IMR-90 (cell line): Measurements from ENCODE around the gene CAPN8. TPM values are rescaled to one million over a fixed set of nuclear protein-coding genes. Genes with fewer than 3 reads are reported as not detected.

Experiments
- ATAC-seq: fragments of 200-7000 bp; cut with Tn5 transposase; 2 replicates; pipeline ENCODE4 v1.9.1; 2020; ENCODE audit warnings: low read depth, mild to moderate bottlenecking, moderate library complexity
- BruUV-seq: library from RNA; stranded (reverse); fragments of 400-500 nt; replicated peaks from 2 replicates; lab custom pipeline; 2021; lab: Mats Ljungman, UMichigan
- CTCF ChIA-PET: fragments of 300-600 bp; formaldehyde crosslinking; extraction: SDS; loops from one replicate; lab custom pipeline; 2021; ENCODE audit warnings: antibody characterized with exemption; lab: Yijun Ruan, JAX
- POLR2A ChIA-PET: fragments of 300-600 bp; sonication (Branson Sonifier 250); formaldehyde crosslinking; loops from one replicate; lab custom pipeline; 2022; ENCODE audit warnings: antibody characterized with exemption; ENCODE audit not compliant: unreplicated experiment; lab: Charles Lee
- DNase-seq: peaks from one replicate; pipeline ENCODE4 v3.0.0; 2013
- H2AFZ ChIP-seq: replicated peaks from 2 replicates; pipeline ENCODE3; 2013; ENCODE audit warnings: low read length, mild to moderate bottlenecking; ENCODE audit not compliant: poor library complexity
- H2AK5ac ChIP-seq: 2 replicates; pipeline ENCODE4 v1.6.1; 2013; ENCODE audit warnings: low read depth, low read length, inconsistent platforms
- H2AK9ac ChIP-seq: replicated peaks from 2 replicates; pipeline ENCODE3; 2013; ENCODE audit warnings: mild to moderate bottlenecking, low read depth, low read length, moderate library complexity; ENCODE audit not compliant: poor library complexity
- H2BK120ac ChIP-seq: 2 replicates; pipeline ENCODE4 v1.6.1; 2013; ENCODE audit warnings: low read depth, low read length, inconsistent platforms
- H2BK15ac ChIP-seq: 3 replicates; pipeline ENCODE4 v1.6.1; 2013; ENCODE audit warnings: low read depth, low read length, inconsistent platforms
- H2BK20ac ChIP-seq: 2 replicates; pipeline ENCODE4 v1.6.1; 2013; ENCODE audit warnings: low read depth, mild to moderate bottlenecking, inconsistent platforms, low read length, moderate library complexity
- H2BK5ac ChIP-seq: 2 replicates; pipeline ENCODE4 v1.6.1; 2013; ENCODE audit warnings: mild to moderate bottlenecking, low read depth, low read length, inconsistent platforms; ENCODE audit not compliant: poor library complexity, severe bottlenecking
- H3K14ac ChIP-seq: replicated peaks from 2 replicates; pipeline ENCODE4 v1.6.1; 2013; ENCODE audit warnings: low read depth, low read length, inconsistent platforms
- H3K18ac ChIP-seq: 2 replicates; pipeline ENCODE4 v1.6.1; 2013; ENCODE audit warnings: low read depth, low read length, control low read depth
- H3K23ac ChIP-seq: 2 replicates; pipeline ENCODE4 v1.6.1; 2013; ENCODE audit warnings: low read depth, low read length, inconsistent platforms
- H3K27ac ChIP-seq: 2 replicates; pipeline ENCODE4 v1.5.1; 2013; ENCODE audit warnings: mild to moderate bottlenecking, control low read depth, low read length; ENCODE audit not compliant: insufficient read depth
- H3K27me3 ChIP-seq: 2 replicates; pipeline ENCODE4 v1.6.1; 2013; ENCODE audit warnings: low read length; ENCODE audit not compliant: control insufficient read depth, insufficient read depth
- H3K36me3 ChIP-seq: 2 replicates; pipeline ENCODE4 v1.6.1; 2013; ENCODE audit warnings: low read length, mixed read lengths; ENCODE audit not compliant: control insufficient read depth, insufficient read depth
- H3K4ac ChIP-seq: 2 replicates; pipeline ENCODE4 v1.6.1; 2013; ENCODE audit warnings: low read depth, low read length, inconsistent platforms
- H3K4me1 ChIP-seq: 2 replicates; pipeline ENCODE4 v1.6.1; 2013; ENCODE audit warnings: low read length, mixed read lengths; ENCODE audit not compliant: control insufficient read depth, insufficient read depth
- H3K4me2 ChIP-seq: 2 replicates; pipeline ENCODE4 v1.6.1; 2013; ENCODE audit warnings: low read depth, mild to moderate bottlenecking, control low read depth, low read length, moderate library complexity
- H3K4me3 ChIP-seq: 2 replicates; pipeline ENCODE4 v1.5.1; 2013; ENCODE audit warnings: low read depth, mild to moderate bottlenecking, control low read depth, low read length, moderate library complexity; ENCODE audit not compliant: insufficient read depth
- H3K56ac ChIP-seq: 2 replicates; pipeline ENCODE4 v1.6.1; 2013; ENCODE audit warnings: low read length, inconsistent platforms; ENCODE audit not compliant: insufficient read depth; ENCODE audit errors: extremely low read depth
- H3K79me1 ChIP-seq, 2 experiments: 2 replicates each; pipeline ENCODE4 v1.6.1; 2013; ENCODE audit warnings: low read length in 2 of 2, inconsistent platforms in 1 of 2, low read depth in 1 of 2
- H3K9ac ChIP-seq: 2 replicates; pipeline ENCODE4 v1.6.1; 2013; ENCODE audit warnings: low read depth, low read length, control low read depth
- H3K9me1 ChIP-seq: 2 replicates; pipeline ENCODE4 v1.6.1; 2013; ENCODE audit warnings: low read length, inconsistent platforms; ENCODE audit not compliant: insufficient read depth
- H3K9me3 ChIP-seq: 2 replicates; pipeline ENCODE4 v1.6.1; 2013; ENCODE audit warnings: low read length; ENCODE audit not compliant: control insufficient read depth, insufficient read depth
- H4K20me1 ChIP-seq: 2 replicates; pipeline ENCODE4 v1.6.1; 2013; ENCODE audit warnings: low read length, inconsistent platforms; ENCODE audit not compliant: insufficient read depth
- H4K5ac ChIP-seq: 2 replicates; pipeline ENCODE4 v1.6.1; 2013; ENCODE audit warnings: mild to moderate bottlenecking, low read depth, low read length, control low read depth
- H4K8ac ChIP-seq, 2 experiments: 2 replicates each; pipeline ENCODE4 v1.6.1; 2013; ENCODE audit warnings: low read depth in 2 of 2, low read length in 2 of 2, control low read depth in 1 of 2, inconsistent platforms in 1 of 2
- H4K91ac ChIP-seq: 2 replicates; pipeline ENCODE4 v1.6.1; 2013; ENCODE audit warnings: low read depth, low read length, inconsistent platforms; ENCODE audit not compliant: insufficient read depth
- BHLHE40 ChIP-seq: fragments of 150-350 bp; IDR thresholded peaks from 2 replicates; pipeline ENCODE4 v1.6.1; 2016; ENCODE audit warnings: mild to moderate bottlenecking, low read depth, low read length
- CEBPB ChIP-seq: IDR thresholded peaks from 2 replicates; pipeline ENCODE4 v1.6.1; 2012; ENCODE audit warnings: low read depth, low read length, improper control_type of control experiment
- CHD1 ChIP-seq: IDR thresholded peaks from 2 replicates; pipeline ENCODE4 v1.6.1; 2012; ENCODE audit warnings: low read depth, low read length, improper control_type of control experiment
- ELK1 ChIP-seq: fragments of 150-350 bp; IDR thresholded peaks from 2 replicates; pipeline ENCODE4 v1.6.1; 2016; ENCODE audit warnings: low read depth, mild to moderate bottlenecking, low read length, moderate library complexity, borderline replicate concordance
- FOS ChIP-seq: fragments of 150-350 bp; IDR thresholded peaks from 2 replicates; pipeline ENCODE4 v1.6.1; 2016; ENCODE audit warnings: low read depth, low read length
- MAFK ChIP-seq: IDR thresholded peaks from 2 replicates; pipeline ENCODE4 v1.6.1; 2012; ENCODE audit warnings: low read depth, low read length, improper control_type of control experiment
- MAZ ChIP-seq: IDR thresholded peaks from 2 replicates; pipeline ENCODE4 v1.6.1; 2012; ENCODE audit warnings: low read depth, mild to moderate bottlenecking, low read length, improper control_type of control experiment, moderate library complexity, borderline replicate concordance
- MXI1 ChIP-seq: IDR thresholded peaks from 2 replicates; pipeline ENCODE4 v1.6.1; 2012; ENCODE audit warnings: low read depth, mild to moderate bottlenecking, low read length, moderate library complexity, borderline replicate concordance
- NFE2L2 ChIP-seq: fragments of 150-350 bp; IDR thresholded peaks from 2 replicates; pipeline ENCODE4 v1.6.1; 2016; ENCODE audit warnings: low read depth, mild to moderate bottlenecking, low read length
- POLR2A ChIP-seq: IDR thresholded peaks from 2 replicates; pipeline ENCODE4 v1.6.1; 2012; ENCODE audit warnings: mild to moderate bottlenecking, low read depth, low read length
- RAD21 ChIP-seq: IDR thresholded peaks from 2 replicates; pipeline ENCODE4 v1.6.1; 2012; ENCODE audit warnings: low read length, improper control_type of control experiment
- RCOR1 ChIP-seq: IDR thresholded peaks from 2 replicates; pipeline ENCODE4 v1.6.1; 2012; ENCODE audit warnings: mild to moderate bottlenecking, low read length, improper control_type of control experiment; ENCODE audit not compliant: insufficient replicate concordance
- RFX5 ChIP-seq: IDR thresholded peaks from 2 replicates; pipeline ENCODE4 v1.8.0; 2012; ENCODE audit warnings: low read depth, mild to moderate bottlenecking, low read length, moderate library complexity
- SMC3 ChIP-seq: fragments of 150-350 bp; IDR thresholded peaks from 2 replicates; pipeline ENCODE4 v1.6.1; 2016; ENCODE audit warnings: low read depth, mild to moderate bottlenecking, antibody characterized with exemption, low read length, moderate library complexity
- WGBS, 2 experiments: methylation state at CpG; one replicate each; pipeline versions ENCODE4 v1.1.5 to v1.1.7; 2013; ENCODE audit warnings: missing lambda C conversion rate in 2 of 2; ENCODE audit not compliant: insufficient read length in 1 of 2; ENCODE audit errors: extremely low coverage in 2 of 2; 5-methylcytosine and 5-hydroxymethylcytosine counted together
- dilution Hi-C: fragments of 300-500 bp; cut with HindIII; formaldehyde crosslinking; loops from one replicate; pipeline ENCODE4 v1.14.3; 2018; ENCODE audit warnings: low sequenced_read_pairs; ENCODE audit not compliant: unreplicated experiment
- in situ Hi-C: fragments of 300-500 bp; cut with MboI; formaldehyde crosslinking; loops from 3 replicates; pipeline ENCODE4 v1.14.3; 2019; ENCODE audit warnings: low sequenced_read_pairs, inconsistent platforms, mixed read lengths
- intact Hi-C: fragments of 100-400 bp; cut with micrococcal nuclease; formaldehyde crosslinking; loops from 2 replicates; pipeline ENCODE4 v1.10.0; 2022
- polyA plus RNA-seq, 3 experiments: library from polyadenylated mRNA; depleted of rRNA; stranded (reverse); fragments of >200 nt; gene quantifications; 2 replicates each; pipeline ENCODE4 v1.2.3, GENCODE V29; 2012; ENCODE audit warnings: low replicate concordance in 1 of 3
- total RNA-seq: library from RNA; depleted of rRNA; stranded (reverse); fragments of >200 nt; gene quantifications from 2 replicates; pipeline ENCODE4 v1.2.3, GENCODE V29; 2012
- TF ChIP-seq, protein P1 (sequence below): fragments of 150-350 bp; IDR thresholded peaks from 2 replicates; pipeline ENCODE4 v1.6.1; 2017; ENCODE audit warnings: mild to moderate bottlenecking, antibody characterized with exemption, low read length, low read depth
- TF ChIP-seq, protein P2 (sequence below): conservative IDR thresholded peaks from 2 replicates; pipeline ENCODE4 v1.5.1; 2012; ENCODE audit warnings: mild to moderate bottlenecking, low read depth, low read length, improper control_type of control experiment

Gene CAPN8
- total and polyA plus RNA-seq, 2 of the 4 experiments (the other 2 are of a cell fraction), result not detected

- CTCF ChIA-PET, result no interaction called here
- no peak overlapping the region for H3K14ac ChIP-seq
- no peak overlapping the region for H2BK5ac ChIP-seq
- dilution Hi-C loops (no loop called here), intact Hi-C loops (no loop called here), in situ Hi-C loops (no loop called here)
- peaks cover 35% of the 10 kb centered on the region for H3K27me3 ChIP-seq
- H2BK15ac ChIP-seq, result no peak overlapping the region
- no peak overlapping the region for H2AFZ ChIP-seq
- H3K23ac ChIP-seq, result no peak overlapping the region
- H3K9me3 ChIP-seq, result no peaks in the 10 kb centered on the region
- H4K20me1 ChIP-seq, result no peaks in the 10 kb centered on the region
- WGBS, 2 experiments, result 57% methylated on average over 1 of the region's 3 CpGs; no CpG with 5 or more reads in 1 of the 2 experiments
- no peaks in the 10 kb centered on the region for H3K4me1 ChIP-seq
- POLR2A ChIA-PET, result no interaction called here
- H3K36me3 ChIP-seq, result no peaks in the 10 kb centered on the region
- no peak overlapping the region for H4K8ac ChIP-seq
- no peaks in the 10 kb centered on the region for H3K9me1 ChIP-seq
- H3K9ac ChIP-seq, result no peak overlapping the region
- no peaks in the 10 kb centered on the region for H3K79me1 ChIP-seq
- no peak overlapping the region for H3K4me2 ChIP-seq
- H3K18ac ChIP-seq, result no peak overlapping the region
- H3K56ac ChIP-seq, result no peak overlapping the region
- H3K27ac ChIP-seq, result no peak overlapping the region
- ATAC-seq (no peak), DNase-seq (no peak)
- TF ChIP-seq NFE2L2 (no peak), FOS (no peak), MAFK (no peak), CHD1 (no peak), ELK1 (no peak), MAZ (no peak), RFX5 (no peak), CEBPB (no peak), POLR2A (no peak), SMC3 (no peak), BHLHE40 (no peak), RAD21 (no peak), RCOR1 (no peak), MXI1 (no peak)
- TF ChIP-seq, protein P1, sequence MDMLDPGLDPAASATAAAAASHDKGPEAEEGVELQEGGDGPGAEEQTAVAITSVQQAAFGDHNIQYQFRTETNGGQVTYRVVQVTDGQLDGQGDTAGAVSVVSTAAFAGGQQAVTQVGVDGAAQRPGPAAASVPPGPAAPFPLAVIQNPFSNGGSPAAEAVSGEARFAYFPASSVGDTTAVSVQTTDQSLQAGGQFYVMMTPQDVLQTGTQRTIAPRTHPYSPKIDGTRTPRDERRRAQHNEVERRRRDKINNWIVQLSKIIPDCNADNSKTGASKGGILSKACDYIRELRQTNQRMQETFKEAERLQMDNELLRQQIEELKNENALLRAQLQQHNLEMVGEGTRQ, result no peak
- TF ChIP-seq, protein P2, sequence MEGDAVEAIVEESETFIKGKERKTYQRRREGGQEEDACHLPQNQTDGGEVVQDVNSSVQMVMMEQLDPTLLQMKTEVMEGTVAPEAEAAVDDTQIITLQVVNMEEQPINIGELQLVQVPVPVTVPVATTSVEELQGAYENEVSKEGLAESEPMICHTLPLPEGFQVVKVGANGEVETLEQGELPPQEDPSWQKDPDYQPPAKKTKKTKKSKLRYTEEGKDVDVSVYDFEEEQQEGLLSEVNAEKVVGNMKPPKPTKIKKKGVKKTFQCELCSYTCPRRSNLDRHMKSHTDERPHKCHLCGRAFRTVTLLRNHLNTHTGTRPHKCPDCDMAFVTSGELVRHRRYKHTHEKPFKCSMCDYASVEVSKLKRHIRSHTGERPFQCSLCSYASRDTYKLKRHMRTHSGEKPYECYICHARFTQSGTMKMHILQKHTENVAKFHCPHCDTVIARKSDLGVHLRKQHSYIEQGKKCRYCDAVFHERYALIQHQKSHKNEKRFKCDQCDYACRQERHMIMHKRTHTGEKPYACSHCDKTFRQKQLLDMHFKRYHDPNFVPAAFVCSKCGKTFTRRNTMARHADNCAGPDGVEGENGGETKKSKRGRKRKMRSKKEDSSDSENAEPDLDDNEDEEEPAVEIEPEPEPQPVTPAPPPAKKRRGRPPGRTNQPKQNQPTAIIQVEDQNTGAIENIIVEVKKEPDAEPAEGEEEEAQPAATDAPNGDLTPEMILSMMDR, result no peak
- H2BK20ac ChIP-seq, result no peak overlapping the region
- H3K4me3 ChIP-seq, result no peak overlapping the region
- H2AK5ac ChIP-seq, result no peak overlapping the region
- H4K91ac ChIP-seq, result no peak overlapping the region
- H3K4ac ChIP-seq, result no peak overlapping the region
- H2AK9ac ChIP-seq, result no peak overlapping the region
- H2BK120ac ChIP-seq, result no peak overlapping the region
- H4K5ac ChIP-seq, result no peak overlapping the region
- no TSS peak for BruUV-seq
These were observed 19.6 kb downstream of the CAPN8 start for GRCh38 chr1:223645903-223646302.
